Stimulated activated CD4-positive, alpha-beta T cell treated with anti-CD3 and anti-CD28 coated beads, Interleukin-4, amount 100 ng/mL, for 4 hours (primary cell): ENCODE measurements around the gene CAVIN1.
"Not testable (repeated sequence)": the region's sequence is repeated elsewhere in the genome, so short reads cannot be mapped to it uniquely, and the experiment has no call there.

Experiments
- DNase-seq, 2 experiments: peaks; one replicate each; pipeline ENCODE4 v3.0.0-alpha.2; 2020

Gene CAVIN1

DNA sequence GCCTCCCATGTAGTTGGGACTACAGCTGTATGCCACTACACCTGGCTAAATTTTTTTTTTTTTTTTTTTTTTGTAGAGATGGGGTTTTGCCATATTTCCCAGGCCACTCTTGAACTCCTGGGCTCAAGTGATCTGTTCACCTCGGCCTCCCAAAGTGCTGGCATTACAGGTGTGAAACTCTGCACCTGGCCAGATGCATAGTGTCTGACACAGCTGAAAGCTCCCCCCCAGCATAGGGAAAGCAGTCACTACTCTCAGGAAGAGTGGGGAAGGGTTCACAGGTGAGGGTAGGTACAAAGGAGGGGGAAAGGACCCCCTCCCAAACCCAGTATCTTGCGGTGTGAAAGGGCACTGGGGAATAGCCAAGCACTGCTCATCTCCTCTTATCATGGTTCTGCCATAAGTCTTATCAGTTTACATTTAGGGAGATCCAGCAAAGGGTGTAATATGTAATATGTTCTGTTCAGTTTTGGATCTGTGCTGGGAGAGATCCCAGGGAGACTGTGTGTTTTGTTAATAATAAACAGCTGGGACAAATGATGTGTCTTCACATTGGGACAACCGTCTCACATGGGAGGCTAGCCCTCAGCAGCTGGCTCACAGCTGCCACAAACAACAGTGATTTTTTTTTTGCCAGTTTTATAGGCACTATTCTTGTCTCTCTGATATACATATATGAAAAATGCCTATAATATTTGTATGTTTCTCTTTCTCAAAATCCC is 6.8 kb upstream of the CAVIN1 start:
- DNase-seq: no peak

DNA sequence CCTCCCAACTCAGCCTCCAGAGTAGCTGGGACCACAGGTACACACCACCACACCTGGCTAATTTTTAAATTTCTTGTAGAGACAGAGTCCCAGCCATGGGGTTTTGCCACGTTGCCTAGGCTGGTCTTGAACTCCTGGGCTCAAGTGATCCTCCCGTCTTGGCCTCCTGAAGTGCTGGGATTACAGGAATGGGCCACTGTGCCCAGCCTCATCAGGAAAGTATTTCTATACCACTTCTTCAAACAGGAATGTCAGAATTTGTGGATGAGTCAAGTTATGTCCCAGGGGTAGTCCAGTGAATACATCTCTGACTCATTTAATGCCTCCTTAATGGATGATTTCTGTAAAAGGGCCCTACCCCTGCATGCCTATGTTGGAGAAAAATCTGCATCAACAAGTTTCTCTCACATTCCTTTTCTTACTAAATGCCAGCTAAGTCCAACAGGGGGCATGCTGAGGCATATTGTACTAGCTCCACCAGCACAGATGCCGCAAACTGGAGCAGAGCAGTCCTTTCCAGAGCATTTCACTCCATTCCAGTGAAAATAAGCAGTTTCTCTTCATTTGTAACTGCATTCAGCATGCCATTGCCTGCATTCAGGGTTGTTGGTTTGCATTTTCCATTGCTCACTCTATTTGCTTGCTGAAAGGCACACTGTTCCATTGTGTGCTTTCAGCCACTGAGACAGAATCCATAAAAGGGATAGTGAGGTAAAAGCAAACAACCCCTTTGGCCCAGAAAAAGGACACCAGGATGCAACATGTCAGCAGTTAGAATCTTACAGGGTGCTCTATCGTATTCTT is 5.3 kb upstream of the CAVIN1 start:
- DNase-seq: no peak

DNA sequence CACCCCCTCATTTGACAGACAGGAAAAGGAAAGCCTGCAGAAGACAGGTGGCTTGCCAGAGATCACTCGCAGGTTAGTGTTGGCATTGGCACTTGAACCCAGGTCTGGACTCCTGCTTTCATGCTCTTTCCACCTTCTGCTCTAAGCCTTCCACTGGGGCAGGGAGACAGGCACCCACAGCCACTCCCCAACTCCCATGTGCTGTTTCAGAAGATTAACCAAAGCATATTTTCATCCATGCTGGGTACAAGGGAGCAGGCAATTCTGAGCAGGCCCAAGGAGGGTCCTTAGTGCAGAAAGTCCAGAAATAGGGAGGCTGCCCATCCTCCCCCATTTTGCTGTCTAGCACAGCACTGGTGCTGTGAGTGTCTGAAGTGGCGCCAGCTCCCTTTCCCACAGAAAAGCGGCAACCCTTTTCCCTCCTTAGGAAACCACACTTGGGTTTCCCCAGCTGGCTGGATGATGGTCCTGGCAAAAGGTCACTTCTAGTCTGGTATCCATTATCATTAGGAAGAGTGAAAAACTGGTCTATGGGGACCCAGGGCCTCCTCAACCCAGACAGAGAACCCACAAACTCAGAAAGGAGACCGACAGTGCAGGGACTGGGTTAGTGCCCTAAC is 2.0 kb upstream of the CAVIN1 start:
- DNase-seq: no peak

DNA sequence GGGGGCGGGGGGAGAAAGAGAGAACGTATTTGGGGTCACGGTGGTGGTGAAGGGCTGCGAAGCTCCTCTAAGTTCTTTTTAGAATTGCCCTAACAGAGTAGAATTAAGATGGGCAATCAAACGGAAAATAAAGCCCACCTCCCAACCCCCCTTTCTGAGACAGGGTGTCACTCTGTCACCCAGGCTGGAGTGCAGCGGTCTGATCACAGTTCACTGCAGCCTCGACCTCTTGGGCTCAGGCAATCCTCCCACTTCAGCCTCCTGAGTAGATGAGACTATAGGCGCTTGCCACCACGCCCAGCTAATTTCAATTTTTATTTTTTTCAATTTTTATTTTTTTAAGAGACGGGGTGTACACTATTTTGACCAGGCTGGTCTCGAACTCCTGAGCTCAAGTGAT is 710 bp upstream of the CAVIN1 start:
- DNase-seq: no peak

DNA sequence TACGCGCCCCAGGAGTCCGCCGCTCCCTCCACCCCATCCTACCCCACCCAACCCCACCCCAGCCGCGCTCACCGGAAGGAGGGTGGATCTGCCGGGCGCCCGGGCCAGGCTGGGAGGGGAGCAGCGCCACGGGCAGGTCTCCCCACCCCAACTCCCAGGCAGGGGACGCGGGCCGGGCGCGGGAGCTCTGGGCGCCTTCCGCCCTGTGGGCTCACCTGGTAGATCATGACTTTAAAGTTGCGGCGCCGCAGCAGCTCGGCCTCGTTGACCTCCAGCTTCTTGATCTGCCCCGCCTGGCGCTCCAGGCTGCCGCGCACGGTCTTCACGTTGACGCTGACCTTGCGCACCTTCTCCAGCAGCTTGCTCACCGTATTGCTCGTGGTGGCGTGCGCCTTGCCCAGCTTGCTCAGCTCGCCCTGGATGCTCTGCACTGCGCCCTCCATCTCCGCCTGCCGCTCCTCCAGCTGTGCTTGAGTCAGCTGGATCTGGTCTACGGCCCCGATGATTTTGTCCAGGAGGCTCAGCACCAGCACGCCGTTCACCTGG is 571 bp downstream of the CAVIN1 start:
- peak; percentile 24 to 25 for DNase-seq

DNA sequence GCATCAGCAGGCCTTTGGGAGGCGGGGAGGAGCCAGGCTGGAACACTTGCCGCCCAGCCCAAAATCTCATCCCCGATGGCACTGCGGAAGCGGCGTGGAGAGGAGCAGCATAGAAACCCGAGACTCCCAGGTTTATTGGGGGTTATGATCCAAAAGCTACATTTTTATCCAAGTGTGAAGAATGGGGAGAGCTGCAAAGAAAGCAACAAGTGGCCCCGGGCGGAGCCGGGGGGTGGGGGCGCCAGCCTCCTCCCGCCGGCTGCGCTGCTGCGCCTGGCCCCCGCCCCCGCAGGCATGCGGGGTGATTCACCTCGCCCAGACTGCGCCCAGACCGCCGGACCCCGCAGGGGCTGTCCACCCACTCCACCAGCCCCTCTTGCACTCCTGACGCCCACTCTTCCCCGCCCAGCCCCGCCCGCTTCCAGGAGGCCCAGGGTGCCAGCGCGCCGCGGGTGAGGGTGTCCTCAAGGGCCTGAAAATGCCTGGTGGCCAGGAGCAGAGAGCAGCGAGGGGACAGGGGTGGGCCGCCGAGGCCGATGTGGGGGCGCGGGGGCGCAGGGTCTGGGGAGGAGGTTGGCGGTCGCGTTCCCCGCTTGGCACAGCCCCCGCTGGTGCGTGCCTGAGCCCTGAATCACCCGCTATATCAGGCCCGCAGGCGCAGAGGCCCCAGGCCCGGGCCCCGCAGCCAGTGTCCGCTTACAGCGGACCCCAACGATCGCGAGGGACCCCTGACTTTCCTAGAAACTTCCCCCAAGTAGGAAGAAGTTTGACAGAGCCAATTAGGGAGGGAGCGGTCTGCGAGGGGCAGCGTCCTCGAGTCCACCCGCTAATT is 1.3 kb downstream of the CAVIN1 start:
- DNase-seq: peak; percentile 8 to 28

DNA sequence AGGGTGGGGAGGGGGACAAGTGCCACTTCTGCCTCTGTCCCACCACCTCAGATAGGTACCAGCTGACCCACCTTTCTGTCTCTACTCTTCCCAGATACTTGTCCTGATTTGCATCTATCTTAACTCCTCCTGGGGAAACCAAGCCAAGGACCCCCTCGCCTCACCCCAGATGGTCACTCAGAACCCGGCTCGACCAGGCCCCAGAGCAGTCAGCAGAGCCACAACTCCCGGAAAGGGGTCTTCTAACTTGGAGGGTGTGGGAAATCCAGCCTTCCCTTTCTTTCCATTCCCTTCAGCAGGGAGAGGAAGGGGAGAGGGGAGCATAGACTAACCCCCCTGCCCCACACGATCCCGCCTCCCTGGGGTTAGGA is 1.9 kb downstream of the CAVIN1 start:
- DNase-seq: no peak

DNA sequence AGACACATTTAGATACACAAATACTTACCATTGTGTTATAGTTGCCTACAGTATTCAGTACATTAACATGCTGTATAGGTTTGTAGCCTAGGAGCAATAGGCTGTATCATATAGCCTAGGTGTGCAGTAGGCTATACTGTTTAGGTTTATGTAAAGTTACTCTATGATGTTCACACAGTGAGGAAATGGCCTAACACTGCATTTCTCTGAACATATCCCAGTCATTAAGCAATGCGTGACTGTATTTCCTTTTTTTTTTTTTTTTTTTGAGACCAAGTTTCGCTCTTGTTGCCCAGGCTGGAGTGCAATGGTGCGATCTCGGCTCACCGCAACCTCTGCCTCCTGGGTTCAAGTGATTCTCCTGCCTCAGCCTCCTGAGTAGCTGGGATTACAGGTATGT is 5.1 kb downstream of the CAVIN1 start:
- DNase-seq: not testable (repeated sequence)

DNA sequence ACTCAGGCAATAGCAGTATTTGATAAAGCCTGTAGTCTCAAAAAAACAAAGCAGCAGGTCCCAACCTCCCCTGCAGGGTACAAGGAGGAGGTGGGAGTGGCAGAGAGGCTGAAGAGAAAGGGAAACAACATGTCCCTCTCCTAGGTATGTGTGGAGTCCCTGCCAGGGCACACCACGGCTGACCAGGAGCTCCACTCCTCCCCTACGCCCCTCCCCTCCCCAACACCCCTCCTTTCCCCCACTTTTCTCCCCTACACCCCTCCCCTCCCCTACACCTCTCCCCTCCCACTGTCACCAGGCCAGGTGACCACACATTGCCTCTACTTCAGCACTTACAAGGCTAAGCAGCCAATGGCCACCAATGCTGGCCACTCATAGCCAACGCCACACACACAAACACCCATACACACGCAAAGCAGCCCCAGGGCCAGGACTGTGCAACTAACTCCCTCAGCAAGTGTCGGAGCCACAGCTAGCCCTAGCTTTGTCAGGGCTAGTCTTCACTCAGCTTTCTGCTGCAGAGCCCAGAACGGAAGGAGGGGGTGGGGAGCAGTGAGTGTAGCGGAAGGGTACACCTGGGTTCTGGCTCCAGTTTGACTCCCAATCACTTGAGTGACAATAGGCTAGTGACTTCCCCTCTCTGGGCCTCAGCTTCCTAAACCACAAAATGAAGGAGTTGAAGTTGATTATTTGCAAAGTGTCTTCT is 8.2 kb downstream of the CAVIN1 start:
- DNase-seq: peak; percentile 53 to 72

DNA sequence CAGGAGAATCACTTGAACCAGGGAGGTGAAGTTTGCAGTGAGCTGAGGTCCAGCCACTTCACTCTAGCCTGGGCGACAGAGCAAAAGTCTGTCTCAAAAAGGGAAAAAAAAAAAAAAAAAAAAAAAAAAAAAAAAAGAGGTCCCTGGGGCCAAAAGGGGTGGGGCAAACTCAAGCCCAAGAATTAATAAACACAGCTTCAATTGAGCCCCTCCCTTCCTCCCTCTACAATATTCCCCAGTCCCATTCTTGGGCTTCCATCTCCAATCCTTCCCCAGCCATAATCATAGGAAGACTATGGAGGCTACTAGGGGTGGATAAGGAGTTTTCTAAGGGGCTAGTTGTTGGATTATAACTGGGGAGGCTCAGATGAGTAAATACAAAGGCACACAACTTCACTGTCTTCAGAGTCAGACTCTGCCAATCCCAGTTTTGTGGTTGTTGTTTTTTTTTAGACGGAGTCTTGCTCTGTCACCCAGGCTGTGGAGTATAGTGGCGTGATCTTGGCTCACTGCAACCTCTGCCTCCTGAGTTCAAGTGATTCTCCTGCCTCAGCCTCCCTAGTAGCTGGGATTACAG is 9.5 kb downstream of the CAVIN1 start:
- DNase-seq: no peak

DNA sequence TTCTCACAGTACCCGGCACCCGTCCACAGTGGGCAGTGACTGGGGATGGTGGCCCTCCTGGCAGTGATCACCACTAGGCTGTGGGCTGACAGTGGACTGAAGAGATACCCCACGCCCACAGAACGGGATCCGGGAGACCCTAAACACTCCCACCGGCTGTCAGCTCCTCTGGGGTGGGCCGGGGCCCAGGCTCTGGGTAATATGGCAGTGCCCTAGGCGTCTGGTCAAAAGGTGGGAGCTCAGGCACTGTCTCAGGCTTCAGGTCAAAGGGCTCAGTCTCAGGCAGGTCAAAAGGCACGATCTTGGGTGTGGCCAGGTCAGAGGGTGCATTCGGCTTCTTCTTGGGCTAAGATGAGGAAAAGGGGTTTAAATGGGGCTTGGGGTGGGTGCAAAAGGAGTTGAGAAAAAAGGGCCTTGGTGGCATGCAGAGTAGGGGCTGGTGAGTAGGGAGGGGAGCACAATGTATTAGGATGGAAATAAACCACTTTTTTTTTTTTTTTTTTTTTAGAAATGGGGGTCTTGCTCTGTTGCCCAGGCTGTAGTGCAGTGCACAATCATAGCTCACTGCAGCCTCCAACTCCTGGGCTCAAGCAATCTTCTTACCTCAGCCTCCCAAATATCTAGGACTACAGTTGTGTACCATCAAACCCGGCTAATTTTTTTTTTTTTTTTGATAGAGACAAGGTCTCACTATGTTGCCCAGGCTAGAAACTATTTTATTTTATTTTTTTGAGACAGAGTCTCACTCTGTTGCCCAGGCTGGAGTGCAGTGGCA is 11.0 kb downstream of the CAVIN1 start:
- DNase-seq: no peak

DNA sequence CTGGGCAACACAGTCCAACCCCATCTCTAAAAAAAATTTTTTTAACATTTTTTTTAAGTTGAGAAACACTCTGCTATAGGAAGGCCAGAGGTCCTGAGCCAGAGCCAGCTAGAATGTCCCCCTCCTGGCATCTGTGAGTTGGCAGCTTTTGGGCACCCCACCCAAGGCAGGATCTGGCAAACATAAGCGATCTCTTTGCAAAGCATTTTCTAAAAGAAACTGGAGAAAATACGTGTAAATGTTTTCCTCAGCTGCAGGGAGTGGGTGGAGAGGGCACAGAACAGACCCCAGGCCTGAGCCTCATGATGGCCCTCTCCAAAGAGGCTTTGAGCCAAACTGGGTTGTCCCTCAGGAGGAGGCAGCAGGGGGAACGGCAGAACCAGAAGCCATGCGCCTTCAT is 11.7 kb downstream of the CAVIN1 start:
- DNase-seq: no peak

DNA sequence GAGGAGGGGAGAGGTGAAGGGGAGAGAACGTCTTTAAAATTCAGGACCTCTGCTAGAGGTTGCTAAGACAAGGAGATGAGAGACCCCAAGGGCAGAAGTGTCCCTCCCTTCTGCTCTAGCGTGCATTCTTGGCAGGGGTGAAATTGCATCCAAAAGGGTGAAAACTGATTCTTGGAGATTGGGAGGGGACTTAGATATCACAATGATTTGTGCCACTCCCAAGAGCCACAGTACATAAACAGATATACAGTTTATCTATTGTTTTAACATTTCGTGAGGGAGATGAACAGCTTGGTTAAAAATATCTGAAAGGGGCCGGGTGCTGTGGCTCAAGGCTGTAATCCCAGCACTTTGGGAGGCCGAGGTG is 12.8 kb downstream of the CAVIN1 start:
- DNase-seq: no peak

DNA sequence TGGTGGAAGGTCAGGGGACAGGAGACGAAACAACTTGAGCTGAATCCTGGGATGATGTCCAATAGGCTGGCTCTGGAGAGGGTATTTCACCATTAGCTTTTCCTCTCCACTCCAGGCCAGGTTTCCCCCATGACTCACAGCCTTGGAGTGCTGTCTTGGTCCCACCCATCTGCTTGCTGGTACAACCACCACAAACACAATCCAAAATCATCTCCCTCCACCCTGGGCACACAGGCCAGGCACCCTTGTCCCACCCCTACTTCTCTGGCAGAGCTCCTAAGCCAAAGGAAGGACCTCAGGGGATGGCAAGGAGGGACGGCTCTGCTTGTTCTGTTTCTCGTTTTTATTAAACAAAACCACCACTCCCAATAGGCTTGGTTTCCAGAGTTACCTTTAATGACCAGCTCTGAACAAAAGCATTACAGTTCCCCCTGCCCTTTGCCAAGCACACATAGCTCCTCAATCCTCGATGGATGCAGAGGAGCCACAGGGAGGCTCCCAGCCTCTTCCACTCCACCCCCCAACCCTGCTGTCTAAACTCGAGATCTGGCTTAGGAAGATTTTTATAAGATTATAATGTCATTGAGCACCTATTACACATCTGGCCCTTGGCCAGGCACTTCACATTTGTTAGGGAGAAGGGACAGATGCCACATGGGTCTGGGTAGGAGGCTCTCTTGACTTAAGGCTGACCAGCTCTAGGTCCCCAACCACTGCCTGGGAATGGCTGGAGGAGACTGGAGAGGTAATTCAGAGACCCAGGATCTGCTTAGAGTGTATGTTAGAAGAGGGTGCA is 13.3 kb downstream of the CAVIN1 start:
- DNase-seq: no peak

DNA sequence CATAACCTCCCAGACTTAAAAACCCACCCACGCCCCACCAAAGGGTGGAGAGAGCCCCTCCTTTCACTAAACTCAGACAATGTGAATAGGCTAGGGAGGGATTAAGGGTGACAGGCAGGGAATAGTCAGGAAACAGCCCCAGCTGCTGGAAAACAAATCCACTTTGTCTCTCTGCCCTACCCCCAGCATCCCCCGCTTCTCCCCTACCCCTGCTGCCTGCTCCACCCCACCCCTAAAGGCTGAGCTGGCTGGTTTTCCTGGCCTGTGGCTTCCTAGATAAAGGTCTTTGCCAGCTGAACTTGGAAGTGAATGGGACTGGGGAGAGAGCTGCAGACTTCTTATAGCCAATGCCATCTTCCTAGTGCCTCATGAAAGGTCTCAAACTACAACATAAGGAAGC is 15.0 kb downstream of the CAVIN1 start:
- DNase-seq: no peak

DNA sequence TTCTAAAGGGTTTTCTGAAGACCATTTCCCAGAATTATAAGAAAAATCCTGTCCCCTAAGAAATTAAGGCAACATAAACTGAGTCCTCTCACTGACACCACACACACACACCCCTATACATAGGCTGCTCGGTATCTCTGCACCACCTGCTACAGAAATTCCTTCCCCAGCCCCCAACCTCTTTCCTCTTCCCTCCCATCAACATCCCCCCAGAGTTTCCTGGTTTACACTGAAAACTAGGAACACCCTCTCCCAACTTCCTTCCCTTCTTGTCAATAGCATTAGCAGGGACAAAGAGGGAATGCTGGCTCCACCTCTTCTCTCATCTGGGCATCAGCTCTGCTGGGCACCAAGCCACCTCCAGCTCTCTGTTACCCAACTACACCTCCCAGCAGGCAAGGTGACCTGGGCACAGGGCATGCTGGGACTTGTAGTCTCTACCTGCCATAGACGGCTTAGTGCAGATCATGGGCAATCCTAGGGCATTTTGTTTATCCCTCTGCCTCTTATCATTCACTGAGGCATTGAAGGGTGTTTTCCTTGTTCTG is 15.7 kb downstream of the CAVIN1 start:
- peak; percentile 47 to 56 for DNase-seq

DNA sequence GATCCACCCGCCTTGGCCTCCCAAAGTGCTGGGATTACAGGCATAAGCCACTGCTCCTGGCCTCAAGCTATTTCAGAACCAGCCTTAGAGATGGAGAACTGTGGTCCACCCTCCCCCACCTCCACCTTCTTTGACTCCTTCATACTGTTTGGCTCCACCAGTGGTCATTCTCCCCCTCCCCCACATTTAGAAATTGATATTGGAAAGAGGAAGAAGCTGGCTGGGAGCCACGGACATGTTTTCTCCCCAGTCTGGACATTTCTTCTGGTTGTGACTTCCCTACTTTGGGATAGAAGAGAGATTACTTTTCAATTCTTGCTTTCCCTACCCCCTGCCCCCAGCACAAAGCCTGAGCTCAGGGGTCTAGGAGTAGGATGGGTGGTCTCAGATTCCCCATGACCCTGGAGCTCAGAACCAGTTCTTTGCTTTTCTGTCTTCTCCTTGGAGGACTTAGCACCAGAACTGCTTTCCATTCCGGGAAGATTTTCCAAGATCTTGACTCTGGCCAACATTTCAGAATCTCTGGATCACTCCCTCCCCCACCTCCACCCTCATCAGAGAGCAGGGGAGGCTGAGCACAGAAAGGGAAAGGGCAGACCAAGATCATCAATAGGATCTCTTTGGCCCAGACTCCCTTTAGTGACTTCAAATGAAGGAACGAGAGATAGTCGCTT is 16.3 kb downstream of the CAVIN1 start:
- DNase-seq: no peak

DNA sequence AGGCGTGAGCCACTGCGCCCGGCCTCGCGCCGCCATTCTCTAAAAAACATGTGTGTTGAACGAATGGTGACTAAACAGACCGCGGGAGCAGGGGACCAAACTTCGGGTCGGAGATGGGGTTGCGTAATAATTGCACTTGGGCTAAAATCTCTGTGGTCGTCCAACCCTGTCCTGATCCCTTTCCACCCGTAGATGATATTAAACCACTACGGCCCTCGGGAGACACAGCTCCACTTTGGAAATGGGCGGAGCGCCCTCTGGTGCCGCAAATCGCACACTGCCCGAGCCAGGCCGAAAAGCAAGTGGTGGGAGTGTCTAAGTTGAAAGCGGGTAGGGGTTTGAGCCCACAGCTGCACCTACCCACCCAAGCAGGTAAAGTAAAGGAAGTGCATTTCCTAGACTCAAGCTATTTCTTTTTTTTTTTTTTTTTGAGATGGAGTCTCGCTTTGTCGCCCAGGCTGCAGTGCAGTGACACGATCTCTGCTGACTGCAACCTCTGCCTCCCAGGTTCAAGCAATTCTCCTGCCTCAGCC is 17.0 kb downstream of the CAVIN1 start:
- peak; percentile 76 to 81 for DNase-seq

DNA sequence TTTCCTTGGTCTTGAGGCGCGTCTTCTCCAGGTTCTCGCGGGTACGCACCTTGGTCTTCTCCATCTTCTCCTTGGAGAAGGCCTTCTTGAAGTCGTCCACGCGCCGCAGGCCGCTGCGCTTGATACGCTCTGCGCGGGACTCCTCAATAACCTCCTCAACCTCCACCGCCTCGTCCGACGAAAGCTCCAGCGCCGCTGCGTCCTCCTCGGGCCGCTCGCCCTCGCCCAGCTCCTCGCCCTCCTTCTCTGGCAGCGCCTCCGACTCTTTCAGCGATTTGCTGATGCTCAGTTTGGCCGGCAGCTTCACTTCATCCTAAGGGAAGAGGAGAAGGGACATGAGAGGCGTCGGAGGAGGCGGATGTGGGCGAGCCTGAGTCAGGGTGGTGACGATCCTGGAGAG is 18.0 kb downstream of the CAVIN1 start:
- no peak for DNase-seq
